ENCODE data around the gene PCDHGB4. TPM values are rescaled to one million over a fixed set of nuclear protein-coding genes. Genes with fewer than 3 reads are reported as not detected.

Gene PCDHGB4
- total and polyA plus RNA-seq, 10 of the 15 experiments (the other 5 are each of a cell fraction or from before 2014, with no cell fraction given), result 0.02 to 0.20 (median 0.04) TPM; not detected in 4

DNA sequence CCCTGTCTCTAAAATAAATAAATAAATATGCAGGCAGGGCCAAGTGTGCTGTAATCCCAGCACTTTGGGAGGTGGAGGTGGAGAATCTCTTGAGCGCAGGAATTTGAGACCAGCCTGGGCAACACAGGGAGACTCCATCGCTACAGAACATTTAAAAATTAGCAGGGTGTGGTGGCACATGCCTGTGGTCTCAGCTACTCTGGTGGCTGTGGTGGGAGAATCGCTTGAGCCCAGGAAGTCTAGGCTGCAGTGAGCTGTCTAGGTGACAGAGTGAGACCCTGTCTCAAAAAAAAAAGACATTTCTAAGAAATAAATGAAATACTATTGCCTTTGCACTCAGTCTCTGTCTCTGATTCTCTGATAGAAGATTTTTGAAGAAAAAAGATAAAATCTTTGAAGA is 24.1 kb downstream of the PCDHGB4 start (continued):
- TF ChIP-seq, protein P1, sequence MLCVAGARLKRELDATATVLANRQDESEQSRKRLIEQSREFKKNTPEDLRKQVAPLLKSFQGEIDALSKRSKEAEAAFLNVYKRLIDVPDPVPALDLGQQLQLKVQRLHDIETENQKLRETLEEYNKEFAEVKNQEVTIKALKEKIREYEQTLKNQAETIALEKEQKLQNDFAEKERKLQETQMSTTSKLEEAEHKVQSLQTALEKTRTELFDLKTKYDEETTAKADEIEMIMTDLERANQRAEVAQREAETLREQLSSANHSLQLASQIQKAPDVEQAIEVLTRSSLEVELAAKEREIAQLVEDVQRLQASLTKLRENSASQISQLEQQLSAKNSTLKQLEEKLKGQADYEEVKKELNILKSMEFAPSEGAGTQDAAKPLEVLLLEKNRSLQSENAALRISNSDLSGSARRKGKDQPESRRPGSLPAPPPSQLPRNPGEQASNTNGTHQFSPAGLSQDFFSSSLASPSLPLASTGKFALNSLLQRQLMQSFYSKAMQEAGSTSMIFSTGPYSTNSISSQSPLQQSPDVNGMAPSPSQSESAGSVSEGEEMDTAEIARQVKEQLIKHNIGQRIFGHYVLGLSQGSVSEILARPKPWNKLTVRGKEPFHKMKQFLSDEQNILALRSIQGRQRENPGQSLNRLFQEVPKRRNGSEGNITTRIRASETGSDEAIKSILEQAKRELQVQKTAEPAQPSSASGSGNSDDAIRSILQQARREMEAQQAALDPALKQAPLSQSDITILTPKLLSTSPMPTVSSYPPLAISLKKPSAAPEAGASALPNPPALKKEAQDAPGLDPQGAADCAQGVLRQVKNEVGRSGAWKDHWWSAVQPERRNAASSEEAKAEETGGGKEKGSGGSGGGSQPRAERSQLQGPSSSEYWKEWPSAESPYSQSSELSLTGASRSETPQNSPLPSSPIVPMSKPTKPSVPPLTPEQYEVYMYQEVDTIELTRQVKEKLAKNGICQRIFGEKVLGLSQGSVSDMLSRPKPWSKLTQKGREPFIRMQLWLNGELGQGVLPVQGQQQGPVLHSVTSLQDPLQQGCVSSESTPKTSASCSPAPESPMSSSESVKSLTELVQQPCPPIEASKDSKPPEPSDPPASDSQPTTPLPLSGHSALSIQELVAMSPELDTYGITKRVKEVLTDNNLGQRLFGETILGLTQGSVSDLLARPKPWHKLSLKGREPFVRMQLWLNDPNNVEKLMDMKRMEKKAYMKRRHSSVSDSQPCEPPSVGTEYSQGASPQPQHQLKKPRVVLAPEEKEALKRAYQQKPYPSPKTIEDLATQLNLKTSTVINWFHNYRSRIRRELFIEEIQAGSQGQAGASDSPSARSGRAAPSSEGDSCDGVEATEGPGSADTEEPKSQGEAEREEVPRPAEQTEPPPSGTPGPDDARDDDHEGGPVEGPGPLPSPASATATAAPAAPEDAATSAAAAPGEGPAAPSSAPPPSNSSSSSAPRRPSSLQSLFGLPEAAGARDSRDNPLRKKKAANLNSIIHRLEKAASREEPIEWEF (IDR thresholded peaks at IDR 0.05; ENCODE audit: insufficient replicate concordance, low read depth, low read length), result no peak
- TF ChIP-seq ZNF274 (IDR thresholded peaks at IDR 0.05; ENCODE audit: insufficient read depth, insufficient read length) (no peak), ZNF622 (IDR thresholded peaks at IDR 0.05) (no peak), EGR1 (IDR thresholded peaks at IDR 0.05; ENCODE audit: borderline replicate concordance in 1 of 2, low read depth in 2 of 2, low read length in 2 of 2) (no peak), JUNB (IDR thresholded peaks at IDR 0.05) (no peak)
- TF ChIP-seq, protein P2, sequence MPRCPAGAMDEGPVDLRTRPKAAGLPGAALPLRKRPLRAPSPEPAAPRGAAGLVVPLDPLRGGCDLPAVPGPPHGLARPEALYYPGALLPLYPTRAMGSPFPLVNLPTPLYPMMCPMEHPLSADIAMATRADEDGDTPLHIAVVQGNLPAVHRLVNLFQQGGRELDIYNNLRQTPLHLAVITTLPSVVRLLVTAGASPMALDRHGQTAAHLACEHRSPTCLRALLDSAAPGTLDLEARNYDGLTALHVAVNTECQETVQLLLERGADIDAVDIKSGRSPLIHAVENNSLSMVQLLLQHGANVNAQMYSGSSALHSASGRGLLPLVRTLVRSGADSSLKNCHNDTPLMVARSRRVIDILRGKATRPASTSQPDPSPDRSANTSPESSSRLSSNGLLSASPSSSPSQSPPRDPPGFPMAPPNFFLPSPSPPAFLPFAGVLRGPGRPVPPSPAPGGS (IDR thresholded peaks at IDR 0.05; ENCODE audit: borderline replicate concordance, insufficient read depth, low read depth, low read length, poor library complexity, severe bottlenecking), result no peak

Measured in GM12878 (cell line).